Thyroid gland (tissue), 4 donors: ENCODE data around the gene IPO8. TPM values are rescaled to one million over a fixed set of nuclear protein-coding genes. Genes with fewer than 3 reads are reported as not detected.

Source experiments
- DNase-seq, 2 donors: peaks; one replicate each; pipeline ENCODE4 v3.0.0-alpha.2; 2019
- H3K27ac ChIP-seq, 3 donors: fragments of 200-600 bp; sonication (generic); 1 replicate in 2 of 3; 2 replicates in 1 of 3; pipeline ENCODE4 v1.5.1; 2016 to 2019; ENCODE audit warnings: mild to moderate bottlenecking in 1 of 3, moderate library complexity in 1 of 3
- H3K27me3 ChIP-seq: fragments of 200-600 bp; sonication (generic); one replicate; pipeline ENCODE4 v1.5.1; 2019
- H3K36me3 ChIP-seq, 2 donors: fragments of 200-600 bp; sonication (generic); one replicate each; pipeline ENCODE4 v1.5.1; 2016 to 2019
- H3K4me1 ChIP-seq, 2 donors: fragments of 200-600 bp; sonication (generic); one replicate each; pipeline ENCODE4 v1.5.1; 2017 to 2019
- H3K4me3 ChIP-seq, 3 donors: fragments of 200-600 bp; sonication (generic); replicated peaks in 1 of 3; 1 replicate in 2 of 3; 2 replicates in 1 of 3; pipeline ENCODE4 v1.5.1; 2016; ENCODE audit warnings: mild to moderate bottlenecking in 1 of 3
- H3K9me3 ChIP-seq: fragments of 200-600 bp; sonication (generic); one replicate; pipeline ENCODE4 v1.5.1; 2017
- CTCF ChIP-seq, 6 experiments: fragments of 200-600 bp in 3 of 6; fragments of 450-650 bp in 3 of 6; sonication (generic) in 3 of 6; IDR thresholded peaks; one replicate each; pipeline ENCODE4 v1.5.1; 2016 to 2019; ENCODE audit warnings: antibody characterized with exemption in 6 of 6, mild to moderate bottlenecking in 2 of 6, inconsistent platforms in 1 of 6, moderate library complexity in 1 of 6
- POLR2A ChIP-seq, 2 donors: fragments of 450-650 bp; IDR thresholded peaks; one replicate each; pipeline ENCODE4 v1.6.1; 2017; ENCODE audit warnings: antibody characterized with exemption in 2 of 2, mild to moderate bottlenecking in 2 of 2, moderate library complexity in 1 of 2
- WGBS, 2 donors: methylation state at CpG; one replicate each; pipeline ENCODE4 v1.1.5; 2017; 5-methylcytosine and 5-hydroxymethylcytosine counted together
- intact Hi-C: fragments of 100-400 bp; cut with DNase I; formaldehyde crosslinking; loops from one replicate; pipeline ENCODE4 v1.15.1; 2023
- total RNA-seq, 4 donors: library from RNA; depleted of rRNA; stranded (reverse); fragments of >200 nt; gene quantifications; one replicate each; pipeline ENCODE4 v1.2.3, GENCODE V29; 2016

IPO8 gene
- total RNA-seq, 4 donors from 2014 or later = 45.1 to 58.2 (median 51.3) TPM

GRCh38 chr12:30661210-30661609 lies 34.5 kb downstream of the IPO8 start:
- intact Hi-C loops = no loop called here
- H3K4me1 ChIP-seq = no peaks in the 10 kb centered on the region
- WGBS, 2 donors = 84 to 93% methylated on average over 4 of the region's 4 CpGs
- H3K9me3 ChIP-seq = no peaks in the 10 kb centered on the region
- DNase-seq = no peak
- no peaks in the 10 kb centered on the region for H3K27me3 ChIP-seq
- H3K36me3 ChIP-seq = peaks cover 24 to 26% of the 10 kb centered on the region in 2 donors
- H3K4me3 ChIP-seq = no peak overlapping the region
- no peak overlapping the region for H3K27ac ChIP-seq
- no peak for TF ChIP-seq CTCF (IDR thresholded peaks at IDR 0.05)
- no peak for TF ChIP-seq POLR2A (IDR thresholded peaks at IDR 0.05)

- H3K27ac ChIP-seq = no peak overlapping the region
- intact Hi-C loops = no loop called here
- TF ChIP-seq CTCF (IDR thresholded peaks at IDR 0.05) (no peak), POLR2A (IDR thresholded peaks at IDR 0.05) (no peak)
- peaks cover 0 to 6% of the 10 kb centered on the region in 2 donors for H3K36me3 ChIP-seq
- no peak overlapping the region for H3K4me3 ChIP-seq
- WGBS, 2 donors = 92 to 94% methylated on average over 1 of the region's 1 CpG
- DNase-seq = no peak
- no peaks in the 10 kb centered on the region for H3K4me1 ChIP-seq
- no peaks in the 10 kb centered on the region for H3K27me3 ChIP-seq
- H3K9me3 ChIP-seq = no peaks in the 10 kb centered on the region
Observed at GRCh38 chr12:30652034-30652696, 43.5 kb downstream of the IPO8 start.

- H3K27ac ChIP-seq = no peak overlapping the region
- intact Hi-C loops = no loop called here
- DNase-seq = no peak
- TF ChIP-seq CTCF (IDR thresholded peaks at IDR 0.05) = no peak
- no peak for TF ChIP-seq POLR2A (IDR thresholded peaks at IDR 0.05)
- no peaks in the 10 kb centered on the region for H3K27me3 ChIP-seq
- peaks cover 0 to 5% of the 10 kb centered on the region in 2 donors for H3K36me3 ChIP-seq
- WGBS, 2 donors = 79 to 85% methylated on average over 4 of the region's 4 CpGs
- no peak overlapping the region for H3K4me3 ChIP-seq
- no peaks in the 10 kb centered on the region for H3K4me1 ChIP-seq
- no peaks in the 10 kb centered on the region for H3K9me3 ChIP-seq
Observed at GRCh38 chr12:30646821-30647220, 48.8 kb downstream of the IPO8 start.

GRCh38 chr12:30643366-30643765 lies 52.3 kb downstream of the IPO8 start:
- no peaks in the 10 kb centered on the region for H3K27me3 ChIP-seq
- intact Hi-C loops = no loop called here

More at GRCh38 chr12:30643366-30643765, 52.3 kb downstream of the IPO8 start:
- H3K4me3 ChIP-seq = no peak overlapping the region
- TF ChIP-seq CTCF (IDR thresholded peaks at IDR 0.05) = no peak
- no peak for TF ChIP-seq POLR2A (IDR thresholded peaks at IDR 0.05)
- H3K27ac ChIP-seq = no peak overlapping the region
- 93 to 94% methylated on average over 4 of the region's 4 CpGs for WGBS, 2 donors
- H3K9me3 ChIP-seq = no peaks in the 10 kb centered on the region
- DNase-seq = no peak
- H3K4me1 ChIP-seq = no peaks in the 10 kb centered on the region
- no peaks in the 10 kb centered on the region for H3K36me3 ChIP-seq
